Fibroblast of the aortic adventitia (primary cell): Measurements from ENCODE around the gene ABLIM2. TPM values are rescaled to one million over a fixed set of nuclear protein-coding genes. Genes with fewer than 3 reads are reported as not detected.

Source experiments
- DNase-seq: peaks from one replicate; pipeline ENCODE4 v3.0.0-alpha.2; 2010; ENCODE audit warnings: low read depth
- H3K4me3 ChIP-seq: 2 replicates; pipeline ENCODE4 v1.5.1; 2011; ENCODE audit warnings: low read depth, mild to moderate bottlenecking, control low read depth, low read length, moderate library complexity
- total RNA-seq: library from RNA; depleted of rRNA; stranded (reverse); fragments of >200 nt; gene quantifications from 2 replicates; pipeline ENCODE4 v1.2.3, GENCODE V29; 2012; ENCODE audit warnings: low replicate concordance
- TF ChIP-seq, protein P1 (sequence below): IDR thresholded peaks from 2 replicates; pipeline ENCODE4 v1.5.1; 2011; ENCODE audit warnings: mild to moderate bottlenecking, low read length, control low read depth, inconsistent platforms; ENCODE audit not compliant: insufficient read depth

The ABLIM2 gene
- total RNA-seq, 1 donor: under 0.01 TPM

DNA sequence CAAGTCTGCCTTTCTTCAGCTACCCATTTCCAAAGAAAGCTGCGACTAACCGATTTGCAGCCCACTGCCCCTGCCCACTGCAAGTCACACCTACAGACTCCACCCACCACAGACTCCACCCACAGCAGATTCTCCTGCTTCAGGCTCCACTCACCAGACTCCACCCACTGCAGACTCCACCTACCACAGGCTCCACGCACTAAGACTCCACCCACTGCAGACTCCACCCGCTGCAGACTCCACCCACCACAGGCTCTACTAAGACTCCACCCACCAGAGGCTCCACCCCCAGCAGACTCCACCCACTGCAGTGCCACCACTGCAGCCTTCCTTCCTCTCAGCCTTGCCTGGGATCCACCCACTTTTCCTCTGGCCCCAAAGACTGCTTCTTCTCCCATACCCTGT lies 41.3 kb downstream of the ABLIM2 start:
- no peak for DNase-seq
- TF ChIP-seq, protein P1, sequence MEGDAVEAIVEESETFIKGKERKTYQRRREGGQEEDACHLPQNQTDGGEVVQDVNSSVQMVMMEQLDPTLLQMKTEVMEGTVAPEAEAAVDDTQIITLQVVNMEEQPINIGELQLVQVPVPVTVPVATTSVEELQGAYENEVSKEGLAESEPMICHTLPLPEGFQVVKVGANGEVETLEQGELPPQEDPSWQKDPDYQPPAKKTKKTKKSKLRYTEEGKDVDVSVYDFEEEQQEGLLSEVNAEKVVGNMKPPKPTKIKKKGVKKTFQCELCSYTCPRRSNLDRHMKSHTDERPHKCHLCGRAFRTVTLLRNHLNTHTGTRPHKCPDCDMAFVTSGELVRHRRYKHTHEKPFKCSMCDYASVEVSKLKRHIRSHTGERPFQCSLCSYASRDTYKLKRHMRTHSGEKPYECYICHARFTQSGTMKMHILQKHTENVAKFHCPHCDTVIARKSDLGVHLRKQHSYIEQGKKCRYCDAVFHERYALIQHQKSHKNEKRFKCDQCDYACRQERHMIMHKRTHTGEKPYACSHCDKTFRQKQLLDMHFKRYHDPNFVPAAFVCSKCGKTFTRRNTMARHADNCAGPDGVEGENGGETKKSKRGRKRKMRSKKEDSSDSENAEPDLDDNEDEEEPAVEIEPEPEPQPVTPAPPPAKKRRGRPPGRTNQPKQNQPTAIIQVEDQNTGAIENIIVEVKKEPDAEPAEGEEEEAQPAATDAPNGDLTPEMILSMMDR: no peak
- H3K4me3 ChIP-seq: no peak overlapping the region

DNA sequence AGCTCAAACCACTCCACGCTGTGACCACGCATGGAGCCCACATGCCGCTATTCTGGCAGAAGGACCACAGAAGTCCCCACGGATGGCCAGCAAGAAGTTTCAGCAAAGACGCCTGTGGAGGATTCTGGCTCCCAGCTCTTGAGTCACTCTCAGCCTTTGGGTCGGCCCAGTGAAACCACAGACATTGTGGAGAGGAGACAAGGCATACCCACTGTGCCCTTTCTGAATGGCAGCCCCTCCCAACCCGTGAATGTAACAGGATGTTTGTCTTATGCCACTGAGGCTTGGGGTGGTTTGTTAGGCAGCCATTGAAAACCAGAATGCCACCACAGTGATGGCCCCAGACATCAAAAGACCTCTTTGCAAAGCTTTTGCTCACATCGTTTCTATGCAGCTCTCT lies 42.7 kb downstream of the ABLIM2 start:
- TF ChIP-seq, protein P1: no peak
- DNase-seq: no peak
- no peak overlapping the region for H3K4me3 ChIP-seq

DNA sequence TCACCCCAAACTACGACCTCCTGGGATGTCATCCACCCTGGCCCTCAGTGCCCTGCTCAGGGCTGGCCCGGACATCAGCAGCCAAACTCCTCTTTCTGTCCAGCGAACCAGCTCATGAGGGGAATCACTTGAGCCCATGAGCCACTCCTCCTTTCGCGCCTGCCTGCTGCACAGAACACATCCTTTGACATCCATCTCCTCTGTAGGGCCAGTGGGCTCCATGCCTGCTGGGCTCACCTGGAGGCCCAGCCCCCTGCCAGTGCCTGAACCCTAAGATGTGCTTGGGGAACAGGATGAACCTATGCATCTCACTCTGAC lies 43.5 kb downstream of the ABLIM2 start:
- TF ChIP-seq, protein P1: no peak
- DNase-seq: no peak
- no peak overlapping the region for H3K4me3 ChIP-seq

DNA sequence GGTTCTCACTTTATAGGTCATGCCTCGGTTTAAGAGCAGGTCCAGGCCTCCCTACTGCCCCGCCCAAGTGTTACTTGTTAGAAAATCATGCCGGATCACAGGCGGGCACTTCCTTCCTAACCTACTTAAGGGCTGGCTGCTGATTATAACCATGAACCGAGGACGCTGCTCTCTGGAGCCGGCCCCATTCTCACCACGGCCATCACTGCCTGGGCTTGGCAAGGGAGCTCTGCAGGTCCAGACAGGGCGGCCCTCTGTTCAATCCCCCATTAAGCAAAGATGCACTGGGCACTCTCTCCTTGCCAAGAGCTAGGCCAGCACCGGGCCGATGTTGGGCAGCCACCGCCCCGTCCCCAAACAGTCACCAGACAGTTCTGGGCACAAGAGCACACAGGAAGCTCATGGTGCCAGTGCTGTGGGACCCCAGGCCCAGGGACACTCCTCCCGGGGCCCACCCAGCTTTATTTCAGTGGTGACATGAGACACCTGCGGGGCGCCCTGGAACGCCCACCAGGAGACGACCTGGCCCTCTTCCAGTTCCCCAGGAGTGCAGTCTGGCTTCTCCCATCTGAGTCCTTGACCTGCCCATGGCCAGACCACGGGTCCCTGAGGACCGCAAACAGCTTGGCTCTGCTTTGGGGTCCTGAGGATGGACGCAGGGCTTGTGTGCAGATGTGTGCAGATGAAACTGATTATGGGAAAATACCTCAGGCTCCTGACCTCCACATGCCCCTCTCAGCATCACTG lies 44.0 kb downstream of the ABLIM2 start:
- H3K4me3 ChIP-seq: no peak overlapping the region
- no peak for DNase-seq
- TF ChIP-seq, protein P1: no peak

DNA sequence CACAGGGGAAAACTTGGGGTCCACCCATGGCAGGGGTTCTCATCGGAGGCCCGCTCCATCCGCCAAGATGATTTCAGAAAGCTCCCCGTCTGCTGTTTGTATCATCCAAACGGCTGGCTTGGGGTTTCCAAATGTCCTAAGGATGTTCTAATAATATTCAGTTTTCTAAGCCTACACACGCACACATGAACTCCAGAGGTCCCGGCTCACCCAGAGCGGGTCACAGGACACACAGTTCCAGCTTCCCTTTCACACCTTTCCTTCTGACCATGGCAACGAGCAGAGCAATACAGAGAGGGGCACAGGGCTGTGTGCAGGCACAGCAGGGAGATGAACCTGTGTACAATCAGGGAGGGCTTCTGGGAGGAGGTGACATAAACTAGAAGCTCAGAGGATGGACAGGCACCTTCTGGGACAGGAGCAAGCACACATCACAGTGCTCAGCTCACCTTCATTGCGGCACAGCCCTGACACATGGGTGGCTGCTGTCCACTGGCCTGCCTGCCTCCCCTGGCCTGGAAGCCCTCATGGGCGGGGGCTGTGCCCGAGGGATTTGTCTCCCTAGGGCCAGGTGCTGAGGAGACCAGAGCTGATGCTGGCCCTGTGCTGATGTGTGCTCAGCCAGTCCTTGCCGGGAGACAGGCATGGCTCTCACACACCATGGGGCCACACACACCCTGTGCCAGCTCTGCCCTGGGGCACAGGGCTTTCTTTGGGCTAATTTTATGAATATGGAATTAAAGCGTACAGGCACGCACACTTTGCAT lies 44.8 kb downstream of the ABLIM2 start:
- TF ChIP-seq, protein P1: no peak
- no peak for DNase-seq
- H3K4me3 ChIP-seq: no peak overlapping the region

DNA sequence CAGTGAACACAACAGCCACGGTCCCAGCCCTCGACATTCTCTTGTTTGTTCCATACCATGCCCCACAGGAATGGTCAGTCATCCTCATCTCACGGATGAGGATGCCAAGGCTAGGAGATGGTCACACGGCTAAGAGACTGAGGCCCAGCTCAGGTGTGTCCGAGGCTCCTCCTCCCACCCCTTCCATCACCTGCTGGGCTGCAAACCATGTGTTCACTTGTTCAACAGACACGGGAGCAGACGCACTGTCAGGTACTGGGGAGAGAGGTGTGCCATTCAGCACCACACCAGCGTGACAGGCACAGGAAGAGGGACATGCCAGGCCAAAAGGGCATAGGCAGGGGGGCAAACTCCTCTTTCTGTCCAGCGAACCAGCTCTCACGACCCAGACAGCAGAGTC lies 45.9 kb downstream of the ABLIM2 start:
- TF ChIP-seq, protein P1: no peak
- no peak overlapping the region for H3K4me3 ChIP-seq
- no peak for DNase-seq
